Endothelial cell of umbilical vein (primary cell): ENCODE data around the gene IPO5. TPM values are rescaled to one million over a fixed set of nuclear protein-coding genes. Genes with fewer than 3 reads are reported as not detected.
"Not testable (repeated sequence)": the region's sequence is repeated elsewhere in the genome, so short reads cannot be mapped to it uniquely, and the experiment has no call there.

Source experiments
- BruUV-seq: library from RNA; stranded (reverse); fragments of 400-500 nt; replicated peaks from 2 replicates; lab custom pipeline; 2021; lab: Mats Ljungman, UMichigan
- CTCF ChIA-PET: fragments of 300-600, 350-600 bp; sonication (Branson Sonifier 250); formaldehyde crosslinking; loops from one replicate; lab custom pipeline; 2021; ENCODE audit warnings: antibody characterized with exemption, inconsistent platforms; lab: Charles Lee
- POLR2A ChIA-PET: fragments of 300-600, 350-600 bp; sonication (Branson Sonifier 250); formaldehyde crosslinking; loops from one replicate; lab custom pipeline; 2021; ENCODE audit warnings: antibody characterized with exemption, inconsistent platforms; lab: Charles Lee
- DNase-seq: peaks from one replicate; pipeline ENCODE4 v3.0.0-alpha.2; 2011; ENCODE audit warnings: low read depth, low spot score
- FAIRE-seq: peaks from 2 replicates; lab custom pipeline; 2011; peaks lifted over from hg19 to GRCh38; lab: Jason Lieb, UNC
- H2AFZ ChIP-seq: 2 replicates; pipeline ENCODE4 v1.6.0; 2012; ENCODE audit warnings: low read depth, low read length, control low read depth, inconsistent platforms
- H3K27ac ChIP-seq: 2 replicates; pipeline ENCODE4 v1.5.1; 2011; ENCODE audit warnings: low read depth, mild to moderate bottlenecking, control low read depth, low read length, moderate library complexity; ENCODE audit not compliant: insufficient read depth
- H3K27me3 ChIP-seq, 2 experiments: 2 replicates each; pipeline versions ENCODE4 v1.6.0 to v1.6.1; 2011; ENCODE audit warnings: low read length in 2 of 2, mixed read lengths in 1 of 2; ENCODE audit not compliant: control insufficient read depth in 2 of 2, insufficient read depth in 2 of 2
- H3K36me3 ChIP-seq, 2 experiments: 2 replicates in 1 of 2; 3 replicates in 1 of 2; pipeline ENCODE4 v1.5.1; 2011; ENCODE audit warnings: low read length in 2 of 2, mild to moderate bottlenecking in 1 of 2, moderate library complexity in 1 of 2; ENCODE audit not compliant: control insufficient read depth in 2 of 2, insufficient read depth in 2 of 2; ENCODE audit errors: extremely low read depth in 1 of 2
- H3K4me1 ChIP-seq: 3 replicates; pipeline ENCODE4 v1.5.1; 2011; ENCODE audit warnings: mild to moderate bottlenecking, low read length; ENCODE audit not compliant: control insufficient read depth, insufficient read depth; ENCODE audit errors: extremely low read depth
- H3K4me2 ChIP-seq: 2 replicates; pipeline ENCODE4 v1.6.1; 2011; ENCODE audit warnings: low read length, control low read depth, mixed read lengths; ENCODE audit not compliant: insufficient read depth
- H3K4me3 ChIP-seq, 3 experiments: fragments of 200-600 bp in 1 of 3; sonication (generic), shearing (Covaris generic) in 1 of 3; replicated peaks in 1 of 3; 2 replicates each; pipeline ENCODE4 v1.5.1; 2011 to 2016; ENCODE audit warnings: control low read depth in 3 of 3, low read length in 3 of 3, mild to moderate bottlenecking in 2 of 3, inconsistent platforms in 1 of 3, low read depth in 1 of 3, moderate library complexity in 1 of 3; ENCODE audit not compliant: insufficient read depth in 1 of 3
- H3K79me2 ChIP-seq: 2 replicates; pipeline ENCODE4 v1.6.0; 2012; ENCODE audit warnings: low read length, inconsistent platforms; ENCODE audit not compliant: control insufficient read depth, insufficient read depth
- H3K9ac ChIP-seq: replicated peaks from 2 replicates; pipeline ENCODE3; 2011; ENCODE audit warnings: low read length, control low read depth; ENCODE audit not compliant: insufficient read depth; ENCODE audit errors: extremely low read depth
- H3K9me1 ChIP-seq: replicated peaks from 3 replicates; pipeline ENCODE4 v1.6.0; 2011; ENCODE audit warnings: mild to moderate bottlenecking, low read length; ENCODE audit not compliant: control insufficient read depth, insufficient read depth; ENCODE audit errors: extremely low read depth
- H3K9me3 ChIP-seq: replicated peaks from 2 replicates; pipeline ENCODE4 v1.5.1; 2012; ENCODE audit warnings: low read length, inconsistent platforms; ENCODE audit not compliant: control insufficient read depth, insufficient read depth
- H4K20me1 ChIP-seq: replicated peaks from 2 replicates; pipeline ENCODE3; 2011; ENCODE audit warnings: mild to moderate bottlenecking, low read length; ENCODE audit not compliant: control insufficient read depth, insufficient read depth; ENCODE audit errors: extremely low read depth
- EZH2 ChIP-seq: IDR thresholded peaks from 2 replicates; pipeline ENCODE4 v1.6.1; 2012; ENCODE audit warnings: borderline replicate concordance, low read depth, mild to moderate bottlenecking, moderate library complexity, low read length, inconsistent platforms; ENCODE audit not compliant: severe bottlenecking
- FOS ChIP-seq: IDR thresholded peaks from 2 replicates; pipeline ENCODE4 v1.6.1; 2011; ENCODE audit warnings: mild to moderate bottlenecking, low read length, moderate library complexity, borderline replicate concordance; ENCODE audit not compliant: insufficient read depth
- GATA2 ChIP-seq: IDR thresholded peaks from 2 replicates; pipeline ENCODE4 v1.7.0; 2011; ENCODE audit warnings: low read depth, mild to moderate bottlenecking, moderate library complexity, mixed read lengths, low read length; ENCODE audit not compliant: insufficient read length, insufficient read depth
- JUN ChIP-seq: IDR thresholded peaks from 2 replicates; pipeline ENCODE4 v1.6.1; 2011; ENCODE audit warnings: borderline replicate concordance, low read depth; ENCODE audit not compliant: insufficient read length, insufficient read depth
- MYC ChIP-seq: IDR thresholded peaks from one replicate; pipeline ENCODE4 v1.6.1; 2011; ENCODE audit warnings: mild to moderate bottlenecking, low read depth, low read length
- POLR2A ChIP-seq: IDR thresholded peaks from 2 replicates; pipeline ENCODE4 v1.6.1; 2012; ENCODE audit warnings: low read depth, mild to moderate bottlenecking, control low read depth, low read length
- POLR2AphosphoS5 ChIP-seq: IDR thresholded peaks from 2 replicates; pipeline ENCODE4 v1.6.1; 2012; ENCODE audit warnings: low read depth, mild to moderate bottlenecking, control low read depth, low read length, moderate library complexity; ENCODE audit not compliant: insufficient read depth
- dilution Hi-C: fragments of 300-500 bp; cut with MboI; formaldehyde crosslinking; loops from one replicate; pipeline ENCODE4 v1.15.0; 2019; ENCODE audit warnings: low sequenced_read_pairs; ENCODE audit not compliant: extremely low pct_ligation_motif_present
- intact Hi-C: fragments of 100-400 bp; cut with micrococcal nuclease; formaldehyde crosslinking; loops from one replicate; pipeline ENCODE4 v1.10.0; 2022
- polyA plus RNA-seq, 4 experiments: library from polyadenylated mRNA; depleted of rRNA in 3 of 4; stranded (reverse) in 3 of 4; unstranded in 1 of 4; fragments of >200 nt; gene quantifications; 2 replicates each; pipeline versions ENCODE4 v1.2.1 to v1.2.3, GENCODE V29; 2011 to 2012; ENCODE audit warnings: missing spikeins in 1 of 4
- total RNA-seq: library from RNA; stranded (reverse); gene quantifications from 2 replicates; pipeline ENCODE4 v1.2.3, GENCODE V29; 2021
- TF ChIP-seq, protein P1 (sequence below), 2 donors: IDR thresholded peaks; 1 replicate in 1 of 2; 2 replicates in 1 of 2; pipeline ENCODE4 v1.5.1; 2011; ENCODE audit warnings: low read length in 2 of 2, mild to moderate bottlenecking in 2 of 2, moderate library complexity in 2 of 2, control low read depth in 1 of 2, inconsistent platforms in 1 of 2, low read depth in 1 of 2; ENCODE audit not compliant: insufficient read depth in 1 of 2; ENCODE audit errors: extremely low read depth in 1 of 2
- TF ChIP-seq, protein P2 (sequence below): IDR thresholded peaks from 2 replicates; pipeline ENCODE4 v1.6.1; 2011; ENCODE audit not compliant: insufficient read depth, insufficient read length

The IPO5 gene
- total and polyA plus RNA-seq, 2 donors (not counting 3 experiments of a cell fraction or from before 2014, with no cell fraction given): 50.4 to 183 TPM

DNA sequence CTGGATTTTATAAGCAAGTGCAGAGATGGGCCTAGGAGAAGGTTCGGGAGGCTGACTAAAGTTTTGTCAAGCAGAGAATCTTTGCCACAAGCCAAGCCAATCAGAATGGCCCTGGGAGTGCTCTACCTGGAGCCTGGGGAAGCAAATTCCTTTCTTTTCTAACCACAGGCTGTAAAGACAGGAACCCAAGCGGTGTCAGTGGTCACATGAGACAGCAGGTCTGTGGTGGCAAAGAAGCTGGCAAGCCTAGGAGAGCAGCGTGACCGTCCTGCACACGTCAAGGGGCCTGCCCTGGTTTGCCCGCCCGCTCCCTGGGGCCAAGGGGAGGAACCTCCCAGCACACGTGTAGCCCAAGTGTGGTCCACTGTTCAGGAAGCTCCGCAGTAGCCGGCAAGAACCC is 90.8 kb downstream of the IPO5 start:
- dilution Hi-C loops (no loop called here), intact Hi-C loops (no loop called here)
- TF ChIP-seq, protein P1, sequence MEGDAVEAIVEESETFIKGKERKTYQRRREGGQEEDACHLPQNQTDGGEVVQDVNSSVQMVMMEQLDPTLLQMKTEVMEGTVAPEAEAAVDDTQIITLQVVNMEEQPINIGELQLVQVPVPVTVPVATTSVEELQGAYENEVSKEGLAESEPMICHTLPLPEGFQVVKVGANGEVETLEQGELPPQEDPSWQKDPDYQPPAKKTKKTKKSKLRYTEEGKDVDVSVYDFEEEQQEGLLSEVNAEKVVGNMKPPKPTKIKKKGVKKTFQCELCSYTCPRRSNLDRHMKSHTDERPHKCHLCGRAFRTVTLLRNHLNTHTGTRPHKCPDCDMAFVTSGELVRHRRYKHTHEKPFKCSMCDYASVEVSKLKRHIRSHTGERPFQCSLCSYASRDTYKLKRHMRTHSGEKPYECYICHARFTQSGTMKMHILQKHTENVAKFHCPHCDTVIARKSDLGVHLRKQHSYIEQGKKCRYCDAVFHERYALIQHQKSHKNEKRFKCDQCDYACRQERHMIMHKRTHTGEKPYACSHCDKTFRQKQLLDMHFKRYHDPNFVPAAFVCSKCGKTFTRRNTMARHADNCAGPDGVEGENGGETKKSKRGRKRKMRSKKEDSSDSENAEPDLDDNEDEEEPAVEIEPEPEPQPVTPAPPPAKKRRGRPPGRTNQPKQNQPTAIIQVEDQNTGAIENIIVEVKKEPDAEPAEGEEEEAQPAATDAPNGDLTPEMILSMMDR (IDR thresholded peaks at IDR 0.05; ENCODE audit: extremely low read depth in 1 of 2, insufficient read depth in 1 of 2, low read depth in 1 of 2, low read length in 2 of 2): no peak
- no peak for TF ChIP-seq FOS
- TF ChIP-seq EZH2: no peak
- TF ChIP-seq MYC: no peak
- TF ChIP-seq GATA2: no peak
- no peak for TF ChIP-seq JUN
- TF ChIP-seq POLR2A: no peak
- TF ChIP-seq, protein P2, sequence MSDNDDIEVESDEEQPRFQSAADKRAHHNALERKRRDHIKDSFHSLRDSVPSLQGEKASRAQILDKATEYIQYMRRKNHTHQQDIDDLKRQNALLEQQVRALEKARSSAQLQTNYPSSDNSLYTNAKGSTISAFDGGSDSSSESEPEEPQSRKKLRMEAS: no peak
- TF ChIP-seq POLR2AphosphoS5: no peak
- no peak overlapping the region for H2AFZ ChIP-seq
- no peaks in the 10 kb centered on the region for H3K9me3 ChIP-seq
- H3K9me1 ChIP-seq: no peaks in the 10 kb centered on the region
- no TSS peak for BruUV-seq
- H4K20me1 ChIP-seq: no peaks in the 10 kb centered on the region
- H3K27ac ChIP-seq: no peak overlapping the region
- no peaks in the 10 kb centered on the region for H3K4me1 ChIP-seq
- H3K79me2 ChIP-seq: no peaks in the 10 kb centered on the region
- FAIRE-seq (no peak), DNase-seq (no peak)
- H3K27me3 ChIP-seq: no peaks in the 10 kb centered on the region
- no peak overlapping the region for H3K4me3 ChIP-seq
- ChIA-PET POLR2A (interaction anchor here (0.6 kb wide), 1 partner anchor 1189 kb away, joined by 6 read pairs; no protein-coding TSS in a partner anchor), CTCF (no interaction called here)
- no peaks in the 10 kb centered on the region for H3K36me3 ChIP-seq
- no peak overlapping the region for H3K9ac ChIP-seq
- no peak overlapping the region for H3K4me2 ChIP-seq

DNA sequence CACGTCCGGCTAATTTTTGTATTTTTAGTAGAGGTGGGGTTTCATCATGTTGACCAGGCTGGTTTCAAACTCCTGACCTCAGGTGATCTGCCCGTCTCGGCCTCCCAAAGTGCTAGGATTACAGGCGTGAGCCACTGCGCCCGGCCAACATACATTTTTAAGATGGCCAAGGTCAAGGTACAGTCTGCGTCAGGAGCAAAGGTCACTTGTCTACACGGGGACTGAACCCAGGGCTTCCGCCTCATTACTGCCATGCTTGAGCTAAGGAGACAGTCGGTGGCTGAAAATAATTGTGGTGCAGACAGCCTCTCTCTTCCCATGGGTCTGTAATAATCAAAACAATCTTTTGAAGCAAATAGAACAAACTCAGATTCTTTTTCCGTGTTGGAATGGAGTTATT is 94.3 kb downstream of the IPO5 start:
- H3K9me3 ChIP-seq, intact Hi-C loops, H3K9me1 ChIP-seq, DNase-seq, FAIRE-seq, BruUV-seq, H3K9ac ChIP-seq, H3K36me3 ChIP-seq, POLR2A ChIA-PET, H3K4me1 ChIP-seq, H3K27me3 ChIP-seq, H3K4me2 ChIP-seq, H4K20me1 ChIP-seq, CTCF ChIA-PET, H3K4me3 ChIP-seq, dilution Hi-C loops, H3K27ac ChIP-seq, H3K79me2 ChIP-seq, H2AFZ ChIP-seq: not testable (repeated sequence)
